Kidney epithelial cell (primary cell): ENCODE measurements around the gene LRRC4. TPM values are rescaled to one million over a fixed set of nuclear protein-coding genes. Genes with fewer than 3 reads are reported as not detected.

Experiments
- DNase-seq: peaks from one replicate; pipeline ENCODE4 v3.0.0-alpha.2; 2010; ENCODE audit warnings: low read depth
- H3K27me3 ChIP-seq: 2 replicates; pipeline ENCODE4 v1.6.0; 2011; ENCODE audit warnings: low read length; ENCODE audit not compliant: control insufficient read depth, insufficient read depth
- H3K36me3 ChIP-seq: 2 replicates; pipeline ENCODE4 v1.5.1; 2011; ENCODE audit warnings: low read length; ENCODE audit not compliant: control insufficient read depth, insufficient read depth
- H3K4me3 ChIP-seq: 2 replicates; pipeline ENCODE4 v1.5.1; 2011; ENCODE audit warnings: low read depth, mild to moderate bottlenecking, control low read depth, low read length
- CTCF ChIP-seq: IDR thresholded peaks from 2 replicates; pipeline ENCODE4 v1.5.1; 2011; ENCODE audit warnings: mild to moderate bottlenecking, moderate library complexity, low read length, control low read depth, inconsistent platforms; ENCODE audit not compliant: insufficient read depth, poor library complexity, severe bottlenecking
- total RNA-seq: library from RNA; depleted of rRNA; stranded (reverse); fragments of >200 nt; gene quantifications from 2 replicates; pipeline ENCODE4 v1.2.3, GENCODE V29; 2015

LRRC4 gene
- total RNA-seq, 1 donor from 2014 or later: 0.46 TPM

GRCh38 chr7:127983804-127984332, 47.4 kb downstream of the LRRC4 start:
- Histone ChIP-seq H3K4me3 (no peak overlapping the region), H3K27me3 (no peaks in the 10 kb centered on the region), H3K36me3 (no peaks in the 10 kb centered on the region)
- no peak for DNase-seq
- TF ChIP-seq CTCF: no peak

GRCh38 chr7:127981965-127982364, 49.3 kb downstream of the LRRC4 start:
- no peak for TF ChIP-seq CTCF
- no peaks in the 10 kb centered on the region for H3K36me3 ChIP-seq
- DNase-seq: no peak
- H3K27me3 ChIP-seq: no peaks in the 10 kb centered on the region
- H3K4me3 ChIP-seq: no peak overlapping the region

- Histone ChIP-seq H3K36me3 (no peaks in the 10 kb centered on the region), H3K27me3 (no peaks in the 10 kb centered on the region), H3K4me3 (no peak overlapping the region)
- DNase-seq: no peak
- TF ChIP-seq CTCF: no peak
Observed at GRCh38 chr7:127980901-127981300, 50.3 kb downstream of the LRRC4 start.

GRCh38 chr7:127979728-127980126, 51.5 kb downstream of the LRRC4 start:
- no peak for TF ChIP-seq CTCF
- DNase-seq: no peak
- Histone ChIP-seq H3K36me3 (no peaks in the 10 kb centered on the region), H3K27me3 (no peaks in the 10 kb centered on the region), H3K4me3 (no peak overlapping the region)

- DNase-seq: no peak
- Histone ChIP-seq H3K27me3 (no peaks in the 10 kb centered on the region), H3K4me3 (no peak overlapping the region), H3K36me3 (no peaks in the 10 kb centered on the region)
- TF ChIP-seq CTCF: no peak
Observed at GRCh38 chr7:127979113-127979727, 52.0 kb downstream of the LRRC4 start.

- H3K4me3 ChIP-seq: no peak overlapping the region
- H3K36me3 ChIP-seq: no peaks in the 10 kb centered on the region
- TF ChIP-seq CTCF: no peak
- no peak for DNase-seq
- H3K27me3 ChIP-seq: no peaks in the 10 kb centered on the region
Observed at GRCh38 chr7:127978421-127978820, 52.8 kb downstream of the LRRC4 start.
